Measurements from ENCODE around the gene ANGPTL8. TPM values are rescaled to one million over a fixed set of nuclear protein-coding genes. Genes with fewer than 3 reads are reported as not detected.

Gene ANGPTL8
- polyA plus RNA-seq, 2 of the 4 experiments (the other 2 are of a cell fraction), result 0.12 TPM; not detected in 1

- H3K9me3 ChIP-seq, result no peaks in the 10 kb centered on the region
- H3K27ac ChIP-seq, result no peak overlapping the region
- ChIA-PET CTCF (interaction anchor here (0.7 to 3.2 kb wide), 4 partner anchors 48 to 191 kb away, joined by 3 to 12 read pairs (median 6); partner anchors contain the start of gene RAB3D), POLR2A (no interaction called here)
- no peak overlapping the region for H3K4me2 ChIP-seq
- FAIRE-seq (no peak), ATAC-seq (no peak), DNase-seq (ENCODE audit: low read depth in 1 of 2, low spot score in 1 of 2) (no peak)
- TF ChIP-seq CBX8 (IDR thresholded peaks at IDR 0.05), result no peak
- no peak for TF ChIP-seq HDAC2 (IDR thresholded peaks at IDR 0.05)
- TF ChIP-seq FOSL2 (IDR thresholded peaks at IDR 0.05), result no peak
- no peak for TF ChIP-seq FOSL2 (CRISPR knock-in tag; IDR thresholded peaks at IDR 0.05)
- no peak for TF ChIP-seq CBX2 (IDR thresholded peaks at IDR 0.05; ENCODE audit: borderline replicate concordance, low read depth)
- no peak for TF ChIP-seq CHD4 (IDR thresholded peaks at IDR 0.05; ENCODE audit: borderline replicate concordance)
- no peak for TF ChIP-seq ZC3H11A (IDR thresholded peaks at IDR 0.05)
- no peak for TF ChIP-seq BCL3 (IDR thresholded peaks at IDR 0.05)
- no peak for TF ChIP-seq CEBPB (IDR thresholded peaks at IDR 0.05)
- TF ChIP-seq, protein P1, sequence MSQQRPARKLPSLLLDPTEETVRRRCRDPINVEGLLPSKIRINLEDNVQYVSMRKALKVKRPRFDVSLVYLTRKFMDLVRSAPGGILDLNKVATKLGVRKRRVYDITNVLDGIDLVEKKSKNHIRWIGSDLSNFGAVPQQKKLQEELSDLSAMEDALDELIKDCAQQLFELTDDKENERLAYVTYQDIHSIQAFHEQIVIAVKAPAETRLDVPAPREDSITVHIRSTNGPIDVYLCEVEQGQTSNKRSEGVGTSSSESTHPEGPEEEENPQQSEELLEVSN (IDR thresholded peaks at IDR 0.05; ENCODE audit: borderline replicate concordance, low read depth), result no peak
- TF ChIP-seq HES2 (IDR thresholded peaks at IDR 0.05), result no peak
- TF ChIP-seq, protein P2, sequence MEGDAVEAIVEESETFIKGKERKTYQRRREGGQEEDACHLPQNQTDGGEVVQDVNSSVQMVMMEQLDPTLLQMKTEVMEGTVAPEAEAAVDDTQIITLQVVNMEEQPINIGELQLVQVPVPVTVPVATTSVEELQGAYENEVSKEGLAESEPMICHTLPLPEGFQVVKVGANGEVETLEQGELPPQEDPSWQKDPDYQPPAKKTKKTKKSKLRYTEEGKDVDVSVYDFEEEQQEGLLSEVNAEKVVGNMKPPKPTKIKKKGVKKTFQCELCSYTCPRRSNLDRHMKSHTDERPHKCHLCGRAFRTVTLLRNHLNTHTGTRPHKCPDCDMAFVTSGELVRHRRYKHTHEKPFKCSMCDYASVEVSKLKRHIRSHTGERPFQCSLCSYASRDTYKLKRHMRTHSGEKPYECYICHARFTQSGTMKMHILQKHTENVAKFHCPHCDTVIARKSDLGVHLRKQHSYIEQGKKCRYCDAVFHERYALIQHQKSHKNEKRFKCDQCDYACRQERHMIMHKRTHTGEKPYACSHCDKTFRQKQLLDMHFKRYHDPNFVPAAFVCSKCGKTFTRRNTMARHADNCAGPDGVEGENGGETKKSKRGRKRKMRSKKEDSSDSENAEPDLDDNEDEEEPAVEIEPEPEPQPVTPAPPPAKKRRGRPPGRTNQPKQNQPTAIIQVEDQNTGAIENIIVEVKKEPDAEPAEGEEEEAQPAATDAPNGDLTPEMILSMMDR (IDR thresholded peaks at IDR 0.05), result no peak
- TF ChIP-seq NPAS2 (CRISPR knock-in tag; IDR thresholded peaks at IDR 0.05; ENCODE audit: borderline replicate concordance), result no peak
- no peak for TF ChIP-seq MAZ (IDR thresholded peaks at IDR 0.05; ENCODE audit: borderline replicate concordance, low read depth, low read length)
- TF ChIP-seq, protein P3, sequence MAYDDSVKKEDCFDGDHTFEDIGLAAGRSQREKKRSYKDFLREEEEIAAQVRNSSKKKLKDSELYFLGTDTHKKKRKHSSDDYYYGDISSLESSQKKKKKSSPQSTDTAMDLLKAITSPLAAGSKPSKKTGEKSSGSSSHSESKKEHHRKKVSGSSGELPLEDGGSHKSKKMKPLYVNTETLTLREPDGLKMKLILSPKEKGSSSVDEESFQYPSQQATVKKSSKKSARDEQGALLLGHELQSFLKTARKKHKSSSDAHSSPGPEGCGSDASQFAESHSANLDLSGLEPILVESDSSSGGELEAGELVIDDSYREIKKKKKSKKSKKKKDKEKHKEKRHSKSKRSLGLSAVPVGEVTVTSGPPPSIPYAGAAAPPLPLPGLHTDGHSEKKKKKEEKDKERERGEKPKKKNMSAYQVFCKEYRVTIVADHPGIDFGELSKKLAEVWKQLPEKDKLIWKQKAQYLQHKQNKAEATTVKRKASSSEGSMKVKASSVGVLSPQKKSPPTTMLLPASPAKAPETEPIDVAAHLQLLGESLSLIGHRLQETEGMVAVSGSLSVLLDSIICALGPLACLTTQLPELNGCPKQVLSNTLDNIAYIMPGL (CRISPR knock-in tag; IDR thresholded peaks at IDR 0.05; ENCODE audit: borderline replicate concordance), result no peak
- TF ChIP-seq FOSB (CRISPR knock-in tag; IDR thresholded peaks at IDR 0.05), result no peak
- TF ChIP-seq TP53 (CRISPR knock-in tag; IDR thresholded peaks at IDR 0.05), result no peak
- 0 out of 3 replicates have a peak, but pooled peaks cover 5% of the 10 kb centered on the region for H3K4me1 ChIP-seq
- 92% methylated on average over 7 of the region's 7 CpGs for WGBS (ENCODE audit: missing lambda C conversion rate)
- H3K4me3 ChIP-seq, result no peak overlapping the region
Observed at GRCh38 chr19:11291415-11291814, 52.0 kb downstream of the ANGPTL8 start.

Other genes with a start within 250 kb of the ANGPTL8 start
- 29.2 and 37.0 TPM in 2 replicates for gene LDLR, start 150.2 kb upstream of the ANGPTL8 start, polyA plus RNA-seq (2011; rRNA removed)
- gene LDLR, start 150.2 kb upstream of the ANGPTL8 start, polyA plus RNA-seq (2017; fragmentation: RNase III; extraction: RNeasy Plus Mini Kit Qiagen cat#74134 plus additional on column Dnase treatment), result 35.6 to 55.8 TPM (median 50.8 TPM) in 3 replicates
- 16.3 and 16.5 TPM in 2 replicates for gene SPC24, start 83.8 kb upstream of the ANGPTL8 start, polyA plus RNA-seq (2011; rRNA removed)
- 21.8 to 22.2 TPM (median 22.2 TPM) in 3 replicates for gene SPC24, start 83.8 kb upstream of the ANGPTL8 start, polyA plus RNA-seq (2017; fragmentation: RNase III; extraction: RNeasy Plus Mini Kit Qiagen cat#74134 plus additional on column Dnase treatment)
- gene KANK2, start 42.1 kb upstream of the ANGPTL8 start, polyA plus RNA-seq (2011; rRNA removed), result 20.5 and 35.5 TPM in 2 replicates
- gene KANK2, start 42.1 kb upstream of the ANGPTL8 start, polyA plus RNA-seq (2017; fragmentation: RNase III; extraction: RNeasy Plus Mini Kit Qiagen cat#74134 plus additional on column Dnase treatment), result 63.8 to 68.0 TPM (median 66.1 TPM) in 3 replicates
- gene DOCK6, start 22.9 kb downstream of the ANGPTL8 start, polyA plus RNA-seq (2011; rRNA removed), result 8.0 and 9.6 TPM in 2 replicates
- gene DOCK6, start 22.9 kb downstream of the ANGPTL8 start, polyA plus RNA-seq (2017; fragmentation: RNase III; extraction: RNeasy Plus Mini Kit Qiagen cat#74134 plus additional on column Dnase treatment), result 7.5 to 10.4 TPM (median 7.6 TPM) in 3 replicates
- gene TSPAN16, start 56.5 kb downstream of the ANGPTL8 start, polyA plus RNA-seq (2011; rRNA removed), result not detected in 2 replicates
- gene TSPAN16, start 56.5 kb downstream of the ANGPTL8 start, polyA plus RNA-seq (2017; fragmentation: RNase III; extraction: RNeasy Plus Mini Kit Qiagen cat#74134 plus additional on column Dnase treatment), result not detected in 3 replicates
- 22.3 and 26.8 TPM in 2 replicates for gene RAB3D, start 100.0 kb downstream of the ANGPTL8 start, polyA plus RNA-seq (2011; rRNA removed)
- gene RAB3D, start 100.0 kb downstream of the ANGPTL8 start, polyA plus RNA-seq (2017; fragmentation: RNase III; extraction: RNeasy Plus Mini Kit Qiagen cat#74134 plus additional on column Dnase treatment), result 4.1 to 5.6 TPM (median 4.8 TPM) in 3 replicates
- 183 and 230 TPM in 2 replicates for gene TMEM205, start 106.6 kb downstream of the ANGPTL8 start, polyA plus RNA-seq (2011; rRNA removed)
- 91.6 to 92.6 TPM (median 92.3 TPM) in 3 replicates for gene TMEM205, start 106.6 kb downstream of the ANGPTL8 start, polyA plus RNA-seq (2017; fragmentation: RNase III; extraction: RNeasy Plus Mini Kit Qiagen cat#74134 plus additional on column Dnase treatment)
- gene CCDC159, start 106.9 kb downstream of the ANGPTL8 start, polyA plus RNA-seq (2011; rRNA removed), result 11.3 and 12.2 TPM in 2 replicates
- 8.4 to 11.2 TPM (median 8.6 TPM) in 3 replicates for gene CCDC159, start 106.9 kb downstream of the ANGPTL8 start, polyA plus RNA-seq (2017; fragmentation: RNase III; extraction: RNeasy Plus Mini Kit Qiagen cat#74134 plus additional on column Dnase treatment)
- 5.6 and 6.3 TPM in 2 replicates for gene PLPPR2, start 115.8 kb downstream of the ANGPTL8 start, polyA plus RNA-seq (2011; rRNA removed)
- gene PLPPR2, start 115.8 kb downstream of the ANGPTL8 start, polyA plus RNA-seq (2017; fragmentation: RNase III; extraction: RNeasy Plus Mini Kit Qiagen cat#74134 plus additional on column Dnase treatment), result 8.6 to 12.3 TPM (median 9.7 TPM) in 3 replicates
- 1.2 and 1.3 TPM in 2 replicates for gene SWSAP1, start 135.0 kb downstream of the ANGPTL8 start, polyA plus RNA-seq (2011; rRNA removed)
- gene SWSAP1, start 135.0 kb downstream of the ANGPTL8 start, polyA plus RNA-seq (2017; fragmentation: RNase III; extraction: RNeasy Plus Mini Kit Qiagen cat#74134 plus additional on column Dnase treatment), result 1.5 to 1.8 TPM (median 1.5 TPM) in 3 replicates
- 4.4 and 5.2 TPM in 2 replicates for gene EPOR, start 144.7 kb downstream of the ANGPTL8 start, polyA plus RNA-seq (2011; rRNA removed)
- gene EPOR, start 144.7 kb downstream of the ANGPTL8 start, polyA plus RNA-seq (2017; fragmentation: RNase III; extraction: RNeasy Plus Mini Kit Qiagen cat#74134 plus additional on column Dnase treatment), result 2.8 to 3.6 TPM (median 3.3 TPM) in 3 replicates
- 1.5 and 1.8 TPM in 2 replicates for gene RGL3, start 179.7 kb downstream of the ANGPTL8 start, polyA plus RNA-seq (2011; rRNA removed)
- gene RGL3, start 179.7 kb downstream of the ANGPTL8 start, polyA plus RNA-seq (2017; fragmentation: RNase III; extraction: RNeasy Plus Mini Kit Qiagen cat#74134 plus additional on column Dnase treatment), result 2.3 to 4.0 TPM (median 3.7 TPM) in 3 replicates
- 0.46 and 0.70 TPM in 2 replicates for gene ODAD3, start 195.5 kb downstream of the ANGPTL8 start, polyA plus RNA-seq (2011; rRNA removed)
- 0.99 to 1.2 TPM (median 1.0 TPM) in 3 replicates for gene ODAD3, start 195.5 kb downstream of the ANGPTL8 start, polyA plus RNA-seq (2017; fragmentation: RNase III; extraction: RNeasy Plus Mini Kit Qiagen cat#74134 plus additional on column Dnase treatment)
- 75.0 and 102 TPM in 2 replicates for gene PRKCSH, start 196.0 kb downstream of the ANGPTL8 start, polyA plus RNA-seq (2011; rRNA removed)
- 206 to 215 TPM (median 212 TPM) in 3 replicates for gene PRKCSH, start 196.0 kb downstream of the ANGPTL8 start, polyA plus RNA-seq (2017; fragmentation: RNase III; extraction: RNeasy Plus Mini Kit Qiagen cat#74134 plus additional on column Dnase treatment)
- gene ELAVL3, start 241.4 kb downstream of the ANGPTL8 start, polyA plus RNA-seq (2011; rRNA removed), result 0.03 TPM in 1 of 2 replicates, not detected in the other
- 0.01 to 0.03 TPM in 2 of 3 replicates, not detected in the other for gene ELAVL3, start 241.4 kb downstream of the ANGPTL8 start, polyA plus RNA-seq (2017; fragmentation: RNase III; extraction: RNeasy Plus Mini Kit Qiagen cat#74134 plus additional on column Dnase treatment)

Data from A549 (cell line).